ENCODE measurements around the gene SSH3. TPM values are rescaled to one million over a fixed set of nuclear protein-coding genes. Genes with fewer than 3 reads are reported as not detected.
A peak's percentile ranks its signal among the peaks of the same experiment; 100 is the strongest.

SSH3 gene
- total RNA-seq, 2 donors from 2014 or later, result 70.9 to 101 TPM

- Histone ChIP-seq H3K4me1 (replicated peaks) (peaks cover 62% of the 10 kb centered on the region), H3K27me3 (replicated peaks; ENCODE audit: insufficient read depth) (no peaks in the 10 kb centered on the region), H3K4me3 (no peak overlapping the region), H3K9me3 (no peaks in the 10 kb centered on the region), H3K36me3 (peaks cover 5 to 11% of the 10 kb centered on the region in 2 donors), H3K27ac (peak overlapping the region; percentile 35 to 83)
- 82% methylated on average over 17 of the region's 17 CpGs for WGBS
- DNase-seq (ENCODE audit: low spot score), result no peak
- intact Hi-C loops (cut with DNase I), result no loop called here
- TF ChIP-seq POLR2AphosphoS5 (IDR thresholded peaks at IDR 0.05) (no peak), CTCF (IDR thresholded peaks at IDR 0.05) (no peak), POLR2A (IDR thresholded peaks at IDR 0.05) (no peak)
Observed at GRCh38 chr11:67275606-67276409, 27.5 kb upstream of the SSH3 start.

GRCh38 chr11:67276781-67277230 is 26.5 kb upstream of the SSH3 start:
- peaks cover 8 to 21% of the 10 kb centered on the region in 2 donors for H3K36me3 ChIP-seq
- WGBS, result 29% methylated on average over 16 of the region's 16 CpGs
- TF ChIP-seq POLR2A (IDR thresholded peaks at IDR 0.05) (no peak), POLR2AphosphoS5 (IDR thresholded peaks at IDR 0.05) (no peak), CTCF (IDR thresholded peaks at IDR 0.05) (peak in 2 of 4 experiments; percentile 16 to 38)
- intact Hi-C loops (cut with DNase I), result no loop called here
- H3K27ac ChIP-seq, result peak overlapping the region; percentile 82 to 83
- no peak for DNase-seq (ENCODE audit: low spot score)
- H3K4me1 ChIP-seq (replicated peaks), result peaks cover 55% of the 10 kb centered on the region
- H3K27me3 ChIP-seq (replicated peaks; ENCODE audit: insufficient read depth), result no peaks in the 10 kb centered on the region
- peak overlapping the region in 1 of 2 donors; percentile 19 for H3K4me3 ChIP-seq
- H3K9me3 ChIP-seq, result no peaks in the 10 kb centered on the region

GRCh38 chr11:67277231-67277961 is 25.9 kb upstream of the SSH3 start:
- intact Hi-C loops (cut with DNase I), result no loop called here
- H3K4me1 ChIP-seq (replicated peaks), result peaks cover 49% of the 10 kb centered on the region
- 19% methylated on average over 24 of the region's 24 CpGs for whole genome bisulfite sequencing
- H3K4me3 ChIP-seq, result peak overlapping the region in 1 of 2 donors; percentile 19
- DNase-seq (ENCODE audit: low spot score), result peak; percentile 85
- peak overlapping the region; percentile 82 to 83 for H3K27ac ChIP-seq
- no peaks in the 10 kb centered on the region for H3K27me3 ChIP-seq (replicated peaks; ENCODE audit: insufficient read depth)
- no peaks in the 10 kb centered on the region for H3K9me3 ChIP-seq
- peaks cover 8 to 27% of the 10 kb centered on the region in 2 donors for H3K36me3 ChIP-seq
- TF ChIP-seq CTCF (IDR thresholded peaks at IDR 0.05), result no peak
- peak; percentile 80 for TF ChIP-seq POLR2AphosphoS5 (IDR thresholded peaks at IDR 0.05)
- peak; percentile 53 for TF ChIP-seq POLR2A (IDR thresholded peaks at IDR 0.05)

- no peaks in the 10 kb centered on the region for H3K27me3 ChIP-seq (replicated peaks; ENCODE audit: insufficient read depth)
- H3K4me1 ChIP-seq (replicated peaks), result peaks cover 40% of the 10 kb centered on the region
- peaks cover 8 to 36% of the 10 kb centered on the region in 2 donors for H3K36me3 ChIP-seq
- no peak for DNase-seq (ENCODE audit: low spot score)
- intact Hi-C loops (cut with DNase I), result no loop called here
- H3K9me3 ChIP-seq, result no peaks in the 10 kb centered on the region
- peak overlapping the region; percentile 82 to 83 for H3K27ac ChIP-seq
- TF ChIP-seq POLR2A (IDR thresholded peaks at IDR 0.05) (no peak), POLR2AphosphoS5 (IDR thresholded peaks at IDR 0.05) (no peak), CTCF (IDR thresholded peaks at IDR 0.05) (no peak)
- H3K4me3 ChIP-seq, result no peak overlapping the region
- WGBS, result 81% methylated on average over 10 of the region's 14 CpGs
Observed at GRCh38 chr11:67278135-67278938, 25.0 kb upstream of the SSH3 start.

Measured in prostate gland (tissue), 2 donors.